PFSK-1 (cell line): Measurements from ENCODE around the gene CASTOR1.

Experiments
- POLR2AphosphoS5 ChIP-seq: IDR thresholded peaks from 2 replicates; pipeline ENCODE4 v1.6.1; 2012; ENCODE audit warnings: low read depth, mild to moderate bottlenecking, control low read depth, low read length, moderate library complexity
- REST ChIP-seq, 2 experiments: IDR thresholded peaks; 2 replicates each; pipeline versions ENCODE4 v1.6.1 to v1.8.0; 2011 to 2012; ENCODE audit warnings: low read depth in 2 of 2, low read length in 2 of 2, control low read depth in 1 of 2, inconsistent platforms in 1 of 2, mild to moderate bottlenecking in 1 of 2, moderate library complexity in 1 of 2; ENCODE audit not compliant: insufficient read depth in 1 of 2
- SIN3A ChIP-seq: IDR thresholded peaks from 2 replicates; pipeline ENCODE4 v1.6.1; 2012; ENCODE audit warnings: mild to moderate bottlenecking, low read length, moderate library complexity, borderline replicate concordance; ENCODE audit not compliant: insufficient read depth
- TAF1 ChIP-seq: IDR thresholded peaks from 2 replicates; pipeline ENCODE4 v1.6.1; 2012; ENCODE audit warnings: low read length, control low read depth, borderline replicate concordance; ENCODE audit not compliant: insufficient read depth

- TF ChIP-seq REST (IDR thresholded peaks at IDR 0.05; ENCODE audit: insufficient read depth in 1 of 2, low read depth in 2 of 2, low read length in 2 of 2) (no peak), SIN3A (no peak), POLR2AphosphoS5 (no peak), TAF1 (no peak)
These were observed 32.2 kb upstream of the CASTOR1 start for GRCh38 chr22:30321461-30321860.
